Stimulated activated CD4-positive, alpha-beta T cell treated with anti-CD3 and anti-CD28 coated beads, TNF-alpha, amount 100 ng/mL, for 48 hours (primary cell): Measurements from ENCODE around the gene OCIAD2.
"Not testable (repeated sequence)": the region's sequence is repeated elsewhere in the genome, so short reads cannot be mapped to it uniquely, and the experiment has no call there.

Experiments used
- DNase-seq, 3 donors: peaks; one replicate each; pipeline ENCODE4 v3.0.0-alpha.2; 2020; ENCODE audit warnings: low read depth in 3 of 3

Gene OCIAD2, protein sequence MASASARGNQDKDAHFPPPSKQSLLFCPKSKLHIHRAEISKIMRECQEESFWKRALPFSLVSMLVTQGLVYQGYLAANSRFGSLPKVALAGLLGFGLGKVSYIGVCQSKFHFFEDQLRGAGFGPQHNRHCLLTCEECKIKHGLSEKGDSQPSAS

DNA sequence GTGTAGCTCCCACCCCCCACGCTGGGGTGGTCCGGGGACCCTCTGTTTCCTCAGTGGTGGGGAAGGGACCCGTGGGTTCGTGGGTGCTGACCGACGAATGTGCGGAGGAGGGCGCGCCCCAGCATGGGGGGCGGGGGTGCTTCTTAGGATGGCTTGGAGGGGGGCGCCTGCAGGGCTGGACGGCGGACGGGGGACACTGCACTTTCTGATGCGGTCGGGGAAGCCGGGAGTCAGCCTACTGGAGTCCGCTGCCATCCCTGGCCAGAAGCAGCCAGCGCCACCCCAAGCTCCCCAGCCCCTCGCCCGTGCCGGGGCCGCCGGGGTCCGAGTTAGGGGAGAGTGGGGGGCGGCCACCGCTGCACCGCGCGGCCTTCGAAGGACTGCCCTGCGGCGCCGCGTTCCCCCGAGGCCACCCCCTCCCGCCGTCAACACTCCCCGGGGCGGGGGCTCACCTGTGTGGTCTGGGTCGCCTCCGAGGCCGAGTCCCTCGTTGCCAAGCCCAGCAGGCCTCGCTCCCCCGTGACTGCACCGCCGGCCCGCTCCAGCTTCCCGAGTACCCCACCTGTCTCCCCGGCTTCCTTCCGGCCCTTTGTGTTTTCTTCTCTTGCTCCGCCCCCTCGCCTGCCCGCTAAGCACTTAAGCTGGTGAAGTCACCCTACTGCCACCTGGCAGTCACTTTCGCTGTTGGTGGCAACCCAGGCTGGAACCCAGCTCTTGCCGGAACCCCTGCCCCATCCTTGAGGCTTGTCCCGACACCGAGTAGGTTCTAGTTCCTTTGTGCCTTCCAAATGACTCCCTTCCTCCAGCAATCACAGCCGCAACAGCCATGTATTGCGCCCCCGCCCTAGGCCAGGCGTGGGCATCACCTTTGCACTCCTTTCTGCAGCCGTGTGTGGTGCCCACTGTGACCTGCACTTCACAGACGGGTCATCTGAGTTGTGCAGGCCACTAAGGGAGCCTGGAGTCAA, at the start of gene OCIAD2:
Gene OCIAD2 (minus strand): TSS at position 569 of the 968 bp plus-strand sequence. CDS start 2,225 bp downstream, outside the sequence.
- DNase-seq = peak; percentile 56 to 69 (median 69)

DNA sequence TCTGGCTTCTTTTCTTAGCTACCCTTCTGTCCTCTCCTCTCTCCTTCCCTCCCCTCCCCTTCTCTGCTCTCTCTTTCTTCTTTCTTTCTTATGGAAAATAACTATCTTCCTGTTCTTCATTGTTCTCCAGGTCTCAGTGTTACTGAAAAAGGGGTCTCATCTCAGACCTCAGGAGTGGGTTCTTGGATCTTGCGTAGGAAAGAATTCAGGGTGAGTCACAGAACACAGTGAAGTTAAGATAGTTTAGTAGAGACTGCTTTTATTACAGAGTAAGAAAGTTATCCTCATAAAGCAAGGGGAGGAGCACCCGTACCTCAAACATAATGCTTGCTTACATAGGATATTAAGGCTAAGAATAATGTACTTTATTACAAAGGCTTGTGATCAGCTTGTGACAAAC, 47.7 kb upstream of the OCIAD2 start:
- no peak for DNase-seq

DNA sequence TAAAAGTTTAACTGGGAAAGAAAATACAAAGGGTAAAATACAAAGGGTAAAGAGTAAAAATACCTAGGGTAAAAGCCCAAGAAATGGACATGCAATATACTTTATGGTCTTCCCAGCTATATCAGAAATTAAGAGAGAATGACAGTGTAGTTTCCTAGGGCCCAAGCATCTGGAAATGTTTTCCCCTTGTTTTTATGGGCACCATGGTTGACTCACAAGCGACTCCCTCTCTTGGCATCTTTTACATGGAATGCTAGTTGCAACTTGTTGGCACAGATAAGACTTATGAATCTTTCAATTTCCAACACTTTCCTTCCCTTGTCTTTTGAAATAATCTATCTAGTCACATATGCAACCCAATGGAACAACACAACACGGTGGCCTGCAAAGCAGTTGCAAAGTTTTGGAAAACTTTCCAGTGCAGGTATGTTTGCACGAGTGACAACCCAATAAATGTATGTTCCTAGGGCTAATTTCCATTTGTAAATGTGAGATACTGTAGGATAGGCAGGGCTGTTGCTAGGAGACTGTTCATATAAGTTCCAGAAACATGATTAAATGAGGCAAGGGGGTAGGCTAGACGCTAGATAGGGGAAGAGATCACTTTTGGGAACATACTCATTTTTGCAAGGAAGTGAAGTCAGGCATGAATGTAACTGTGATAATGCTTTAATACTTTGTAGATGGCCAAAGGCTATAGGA, 43.1 kb upstream of the OCIAD2 start:
- no peak for DNase-seq

DNA sequence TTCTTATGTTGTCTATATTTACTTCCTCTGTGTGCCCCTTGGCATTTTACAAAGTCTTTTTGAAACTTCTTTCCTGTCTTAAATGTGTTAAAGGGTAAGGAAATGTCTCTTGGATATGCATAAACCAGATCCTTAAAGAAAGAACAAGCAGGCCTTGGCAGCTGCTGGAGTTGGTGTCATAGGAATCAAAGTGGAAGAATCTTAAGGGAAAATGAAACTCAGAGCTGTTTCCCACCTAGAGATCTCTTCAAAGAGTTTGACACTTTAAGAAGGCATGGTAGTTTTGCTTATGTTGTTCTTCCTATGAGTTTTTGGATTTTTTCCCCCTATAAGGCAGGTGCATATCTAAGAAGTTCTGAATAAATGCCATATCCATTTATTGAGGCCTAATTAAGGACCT, 42.5 kb upstream of the OCIAD2 start:
- DNase-seq = no peak

DNA sequence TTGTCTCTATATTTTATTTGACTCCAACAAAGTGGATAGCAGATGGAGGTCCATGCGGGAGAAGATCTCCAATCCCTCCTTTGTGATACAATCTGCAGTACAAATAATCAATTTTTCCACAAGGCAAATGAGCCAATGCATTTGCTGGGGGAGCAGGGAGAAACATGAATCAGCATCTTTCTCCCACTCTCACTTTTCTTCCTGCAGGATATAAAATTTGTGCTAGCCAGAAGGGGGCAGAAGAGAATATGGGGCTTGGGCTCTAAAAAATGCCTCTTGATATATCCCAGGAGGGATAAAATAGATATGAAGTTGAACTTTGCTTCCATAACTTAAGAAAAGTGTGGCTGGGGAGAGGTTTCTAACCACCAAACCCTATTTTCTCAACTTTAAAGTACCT, 41.2 kb upstream of the OCIAD2 start:
- DNase-seq = no peak

DNA sequence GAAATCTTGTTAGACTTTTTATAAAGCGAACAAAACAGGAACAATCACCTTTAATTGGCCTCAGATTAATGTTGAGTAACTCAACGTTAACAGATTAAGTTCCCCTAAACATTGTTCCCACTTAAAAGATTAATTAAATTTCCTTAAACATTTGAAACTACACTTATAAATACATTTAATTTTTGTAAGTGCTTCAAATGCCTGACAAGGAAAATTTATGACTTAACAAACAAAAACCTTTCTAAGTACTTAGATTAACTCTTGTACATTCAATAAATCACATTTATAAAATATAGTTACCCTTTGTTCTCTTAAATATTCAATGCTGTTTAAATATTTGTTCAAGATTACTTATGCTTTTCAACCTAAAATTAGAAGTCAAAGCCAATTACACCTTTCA, 39.4 kb upstream of the OCIAD2 start:
- DNase-seq = no peak

DNA sequence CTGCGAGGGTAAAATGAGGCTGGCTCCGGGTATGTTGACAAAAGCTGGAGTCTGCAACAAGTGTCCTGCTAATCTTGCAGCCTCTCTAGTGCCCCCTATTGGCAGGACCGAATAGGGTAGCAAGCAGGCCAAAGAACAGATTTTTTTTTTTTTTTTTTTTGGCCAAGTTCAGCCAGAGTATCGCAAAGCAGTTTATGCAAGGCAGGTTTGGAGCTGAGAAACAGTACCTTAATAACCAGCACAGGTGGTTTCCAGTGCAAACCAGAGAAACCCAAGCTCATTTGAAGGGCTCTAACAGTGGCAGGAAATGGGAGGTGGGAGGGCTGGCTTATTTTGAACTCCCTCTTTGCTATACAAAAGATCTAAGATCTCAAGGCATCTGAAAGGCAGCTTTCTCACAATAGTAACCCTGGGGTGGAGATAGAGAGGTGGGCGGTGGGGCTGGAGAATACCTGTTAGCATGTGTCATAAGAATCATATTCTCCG, 38.2 kb upstream of the OCIAD2 start:
- DNase-seq = peak; percentile 36 to 53 (median 36)

DNA sequence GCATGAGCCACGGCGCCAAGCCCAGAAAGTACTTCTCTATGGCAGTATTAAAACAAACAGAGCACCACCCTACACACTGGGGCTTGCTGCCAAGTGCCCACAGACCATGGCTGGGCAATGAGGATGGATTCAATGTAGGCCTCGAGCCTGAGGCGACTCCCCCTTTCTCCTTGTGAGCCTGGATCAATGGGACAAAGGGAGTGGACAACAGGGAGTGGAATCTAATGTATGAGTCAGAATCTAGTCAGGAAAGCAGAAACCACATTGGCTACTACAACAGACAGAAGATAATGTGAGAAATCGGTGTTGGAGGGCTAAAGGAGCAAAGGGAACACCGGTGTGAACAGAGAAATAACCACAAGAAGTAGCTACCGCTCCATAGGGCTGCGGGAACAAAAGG, 37.7 kb upstream of the OCIAD2 start:
- DNase-seq = no peak

DNA sequence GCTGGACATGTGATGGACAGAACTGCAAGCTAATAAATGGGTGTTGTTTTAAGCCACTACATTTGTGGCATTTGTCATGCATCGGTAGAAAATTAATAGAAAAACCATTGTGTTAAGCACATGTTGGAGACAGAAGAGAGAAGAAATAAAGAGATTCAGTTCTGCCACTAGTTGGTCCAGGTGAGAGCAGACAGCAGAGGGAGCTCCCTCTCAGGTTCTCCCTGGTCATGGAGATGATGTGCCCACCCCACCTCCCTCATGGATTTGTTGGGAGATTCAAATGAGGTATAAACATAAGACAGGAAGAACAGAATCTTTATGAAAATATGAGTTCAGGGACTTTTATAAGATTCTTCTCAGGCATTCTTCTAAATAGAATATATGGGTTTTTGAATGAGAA, 36.8 kb upstream of the OCIAD2 start:
- no peak for DNase-seq

DNA sequence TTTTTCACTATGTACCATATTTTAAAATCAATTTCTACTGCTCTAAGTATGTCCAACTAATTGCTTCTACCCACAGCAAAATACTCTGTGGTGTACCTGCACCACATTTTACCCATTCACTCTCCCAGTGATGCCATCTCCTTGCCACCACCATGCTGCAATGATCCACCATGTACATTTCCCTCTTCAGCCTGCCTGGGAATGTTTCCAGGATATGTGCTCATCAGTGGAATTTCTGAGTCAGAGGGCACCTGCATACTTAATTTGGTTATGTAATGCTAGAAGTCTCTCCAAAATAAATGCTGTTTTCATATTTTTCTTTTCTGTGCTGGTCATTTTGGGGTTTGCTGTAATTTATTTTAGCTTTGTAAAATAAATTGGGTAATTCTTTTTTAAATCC, 33.2 kb upstream of the OCIAD2 start:
- no peak for DNase-seq

DNA sequence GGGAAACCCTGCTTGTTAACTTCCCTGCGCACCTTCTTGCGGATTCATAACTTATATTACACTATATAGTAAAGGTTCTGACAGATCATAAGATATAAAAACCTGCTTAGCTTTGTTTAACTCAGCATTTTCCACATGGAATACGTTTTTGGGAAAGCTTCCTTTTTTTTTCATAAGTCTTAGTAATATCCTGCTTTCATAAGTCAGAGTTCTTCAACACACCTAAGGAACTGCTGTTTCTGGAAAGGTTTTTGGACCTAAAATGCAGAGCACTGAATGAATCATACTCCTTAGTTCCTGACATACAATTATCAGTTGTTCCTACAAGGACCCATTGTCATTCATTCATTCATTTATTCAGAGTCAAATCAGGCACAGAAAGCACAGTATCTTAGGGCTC, 32.3 kb upstream of the OCIAD2 start:
- DNase-seq = no peak

DNA sequence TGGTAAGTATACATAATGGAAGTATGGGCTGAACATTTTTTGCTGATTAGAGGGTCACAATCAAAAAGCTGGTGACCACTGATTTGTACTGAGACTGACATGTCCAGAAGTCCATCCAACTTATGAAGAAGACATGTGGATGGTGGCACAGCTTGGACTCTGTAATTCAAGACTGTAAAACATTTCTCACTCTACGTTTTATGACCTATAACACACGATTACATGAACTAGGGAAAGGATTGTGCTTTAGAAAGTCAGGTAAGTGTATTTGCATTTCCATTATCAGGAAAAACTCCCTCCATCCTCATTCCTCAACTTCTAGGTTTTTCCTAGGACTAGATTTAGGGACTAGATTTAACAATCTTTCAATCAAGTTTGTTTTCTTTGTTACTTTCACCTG, 30.5 kb upstream of the OCIAD2 start:
- DNase-seq = no peak

DNA sequence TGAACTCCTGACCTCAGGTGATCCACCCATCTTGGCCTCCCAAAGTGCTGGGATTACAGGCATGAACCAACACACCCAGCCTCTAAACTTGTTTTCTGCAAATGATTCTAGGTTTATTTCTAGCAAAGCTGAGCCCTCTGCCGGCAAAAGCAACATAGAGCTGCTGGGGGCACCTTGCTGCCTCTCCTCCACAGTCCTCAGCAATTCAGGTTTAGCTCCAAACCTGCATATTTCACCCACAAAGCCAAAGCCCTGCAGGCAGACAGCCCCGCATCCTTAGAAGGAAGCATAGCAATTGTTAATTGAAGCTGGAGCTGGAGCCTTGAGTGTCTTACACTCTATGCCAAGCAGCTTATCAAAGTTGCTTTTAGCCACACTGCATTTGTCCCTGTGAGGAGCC, 24.9 kb upstream of the OCIAD2 start:
- DNase-seq = no peak

DNA sequence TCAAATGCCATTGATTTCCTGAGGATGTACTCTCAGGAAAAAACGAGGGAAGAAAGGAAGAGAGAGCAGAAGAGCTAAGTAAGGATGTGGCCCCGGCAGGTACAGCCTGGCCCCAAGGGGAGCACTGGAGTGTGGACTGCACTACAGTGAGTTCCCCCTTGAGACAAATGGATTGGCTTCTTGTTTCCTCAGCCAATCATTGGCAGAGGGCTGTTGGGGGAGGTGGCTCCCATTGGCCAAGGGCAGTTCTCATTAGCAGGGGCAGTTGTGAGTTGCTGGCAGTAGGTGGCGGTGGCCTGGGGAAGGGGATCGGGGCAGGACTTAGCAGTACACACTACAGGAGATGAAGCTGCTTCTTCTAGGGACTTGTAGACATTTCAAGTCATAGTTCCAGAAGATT, 24.1 kb upstream of the OCIAD2 start:
- DNase-seq = no peak

DNA sequence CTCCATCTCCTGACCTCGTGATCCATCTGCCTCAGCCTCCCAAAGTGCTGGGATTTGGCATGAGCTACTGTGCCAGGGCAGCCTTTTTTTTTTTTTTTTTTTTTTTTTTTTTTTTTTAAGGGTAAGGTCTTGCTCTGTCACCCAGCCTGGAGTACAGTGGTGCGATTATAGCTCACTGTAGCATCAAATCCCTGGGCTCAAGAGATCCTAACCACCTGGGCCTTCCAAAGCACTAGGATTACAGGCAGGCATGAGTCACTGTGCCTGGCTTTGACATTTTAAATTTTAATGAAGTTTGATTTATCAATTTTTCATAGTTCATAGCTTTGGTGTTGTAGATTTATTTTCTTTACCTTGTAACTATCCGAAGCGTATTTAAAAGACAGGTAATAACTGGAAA, 17.8 kb upstream of the OCIAD2 start:
- DNase-seq = no peak

DNA sequence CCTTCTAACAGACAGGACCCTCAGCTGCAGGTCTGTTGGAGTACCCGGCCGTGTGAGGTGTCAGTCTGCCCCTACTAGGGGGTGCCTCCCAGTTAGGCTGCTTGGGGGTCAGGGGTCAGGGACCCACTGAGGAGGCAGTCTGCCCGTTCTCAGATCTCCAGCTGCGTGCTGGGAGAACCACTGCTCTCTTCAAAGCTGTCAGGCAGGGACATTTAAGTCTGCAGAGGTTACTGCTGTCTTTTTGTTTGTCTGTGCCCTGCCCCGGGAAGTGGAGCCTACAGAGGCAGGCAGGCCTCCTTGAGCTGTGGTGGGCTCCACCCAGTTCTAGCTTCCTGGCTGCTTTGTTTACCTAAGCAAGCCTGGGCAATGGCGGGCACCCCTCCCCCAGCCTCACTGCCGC, 16.5 kb upstream of the OCIAD2 start:
- not testable (repeated sequence) for DNase-seq

DNA sequence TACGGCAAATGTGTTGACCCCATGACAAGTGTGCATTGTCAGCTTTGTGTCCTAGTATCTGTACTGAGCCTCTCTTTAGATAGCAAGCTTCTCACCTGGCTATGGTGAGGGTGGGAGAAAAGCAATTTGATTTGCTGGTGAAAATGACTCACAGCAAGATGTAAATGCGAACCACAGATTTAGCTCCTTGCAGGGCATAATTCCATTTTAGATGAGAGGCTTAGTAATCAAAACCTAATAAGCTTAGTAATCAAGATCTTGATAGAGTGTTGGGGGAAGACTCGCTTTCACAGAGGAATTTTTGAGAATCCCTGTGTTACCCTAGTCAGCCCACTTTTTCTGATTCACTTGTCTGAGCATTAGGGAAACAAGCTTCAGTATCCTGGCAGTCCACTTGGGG, 7.7 kb upstream of the OCIAD2 start:
- DNase-seq = no peak

DNA sequence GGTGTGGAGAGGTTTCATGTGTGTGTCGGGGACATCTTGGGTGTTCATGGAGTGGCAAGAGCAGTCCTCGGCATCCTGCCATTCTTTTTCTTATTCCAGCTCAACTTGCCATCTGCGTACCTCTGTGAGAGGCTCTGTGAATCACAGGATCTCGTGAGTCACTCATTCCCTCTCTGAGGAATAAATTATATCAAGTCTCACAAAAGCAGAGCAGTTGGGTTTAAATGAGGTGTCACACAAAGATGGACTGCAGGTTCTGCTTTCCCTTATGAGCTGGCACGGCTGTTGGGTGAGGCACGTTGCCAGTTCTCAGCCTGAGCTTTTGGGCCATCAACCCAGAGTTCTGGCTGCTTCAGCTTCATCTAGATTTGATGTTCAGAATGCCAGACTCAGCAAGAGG, 6.8 kb upstream of the OCIAD2 start:
- DNase-seq = no peak

DNA sequence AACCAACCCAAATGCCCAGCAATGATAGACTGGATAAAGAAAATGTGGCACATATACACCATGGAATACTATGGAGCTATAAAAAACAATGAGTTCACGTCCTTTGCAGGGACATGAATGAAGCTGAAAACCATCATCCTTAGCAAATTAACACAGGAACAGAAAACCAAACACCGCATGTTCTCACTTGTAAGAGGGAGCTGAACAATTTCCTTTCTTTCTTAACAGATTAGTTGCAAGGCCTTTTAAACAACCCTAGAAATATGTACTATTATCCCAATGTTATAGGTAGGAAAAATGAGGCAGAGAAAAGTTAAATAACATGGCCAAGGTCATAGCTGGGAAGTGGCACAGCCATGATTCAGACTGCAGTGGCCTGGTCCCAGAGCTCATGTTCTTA, 5.8 kb upstream of the OCIAD2 start:
- DNase-seq = no peak

DNA sequence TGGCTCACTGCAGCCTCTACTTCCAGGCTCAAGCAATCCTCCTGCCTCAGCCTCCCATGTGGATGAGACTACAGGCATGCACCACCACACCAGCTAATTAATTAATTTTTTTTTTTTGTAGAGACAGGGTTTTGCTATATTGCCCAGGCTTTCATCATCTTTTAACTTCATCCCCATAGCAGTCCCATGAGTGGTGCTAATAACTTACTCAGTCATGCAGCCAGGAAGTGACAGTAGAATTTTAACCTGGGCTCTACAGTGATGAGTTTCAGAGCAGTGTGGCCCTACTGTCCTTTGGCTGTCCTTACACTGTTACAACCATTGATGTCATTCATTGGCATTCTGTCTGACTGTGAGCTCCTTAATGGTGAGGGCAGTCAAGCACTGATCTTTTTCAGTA, 3.9 kb upstream of the OCIAD2 start:
- no peak for DNase-seq

DNA sequence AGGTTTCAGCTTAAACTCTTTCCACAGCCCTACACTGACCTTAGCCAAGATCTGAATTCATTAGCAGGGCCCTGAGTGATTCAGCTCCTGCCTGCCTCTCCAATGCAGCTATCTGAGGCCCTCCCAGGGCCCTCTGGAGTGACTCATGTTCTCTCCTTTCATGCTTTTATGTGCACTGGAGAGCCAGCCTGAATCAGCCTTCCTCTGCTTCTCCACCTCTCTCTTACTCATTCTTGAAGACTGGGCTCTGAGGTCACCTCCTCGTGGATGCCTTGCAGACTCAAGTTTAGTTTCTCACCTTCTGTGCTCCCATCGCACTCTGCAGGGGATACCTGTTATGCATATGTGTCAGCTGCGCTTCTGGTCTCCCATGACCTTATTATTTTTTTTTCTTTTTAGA, 3.1 kb upstream of the OCIAD2 start:
- peak; percentile 48 to 75 (median 50) for DNase-seq

DNA sequence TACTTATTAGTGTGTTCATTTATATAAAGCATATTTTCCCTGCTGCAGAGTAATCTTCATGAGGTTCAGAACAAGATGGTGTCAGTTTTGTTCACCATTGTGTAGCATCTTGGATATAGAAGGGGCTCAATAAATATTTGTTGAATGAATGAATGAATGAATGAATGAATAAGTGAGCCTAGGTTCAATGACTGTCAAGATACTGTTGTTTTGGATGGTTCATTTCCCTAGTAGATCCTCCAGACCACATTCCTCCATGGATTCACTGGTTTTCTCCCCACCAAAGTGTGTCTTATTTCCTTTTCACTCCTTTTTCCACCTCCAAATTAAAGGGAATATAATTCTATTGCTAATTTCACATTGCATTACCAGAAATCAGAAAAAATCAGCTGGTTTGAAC, 2.1 kb upstream of the OCIAD2 start:
- no peak for DNase-seq
